ENCODE data around the gene SUPV3L1.

GRCh38 chr10:69223028-69223342, 43.0 kb downstream of the SUPV3L1 start:
- TF ChIP-seq CTCF (conservative IDR thresholded peaks at IDR 0.05; ENCODE audit: low read length) (no peak), EZH2phosphoT487 (IDR thresholded peaks at IDR 0.05; ENCODE audit: borderline replicate concordance, low read depth, low read length) (no peak)

All from OCI-LY7 (cell line).